Ascending aorta (tissue), 2 donors: Measurements from ENCODE around the gene RLF. TPM values are rescaled to one million over a fixed set of nuclear protein-coding genes. Genes with fewer than 3 reads are reported as not detected.

Experiments used
- DNase-seq, 2 donors: peaks; one replicate each; pipeline ENCODE4 v3.0.0-alpha.2; 2019; ENCODE audit warnings: low spot score in 2 of 2
- H3K27ac ChIP-seq, 2 donors: fragments of 200-600 bp; sonication (generic); one replicate each; pipeline ENCODE4 v1.5.1; 2016 to 2017; ENCODE audit warnings: mild to moderate bottlenecking in 1 of 2
- H3K27me3 ChIP-seq: fragments of 200-600 bp; sonication (generic); one replicate; pipeline ENCODE4 v1.5.1; 2017
- H3K36me3 ChIP-seq, 2 donors: fragments of 200-600 bp; sonication (generic); one replicate each; pipeline ENCODE4 v1.5.1; 2016
- H3K4me1 ChIP-seq, 2 donors: fragments of 200-600 bp; sonication (generic); one replicate each; pipeline ENCODE4 v1.5.1; 2016 to 2017; ENCODE audit warnings: mild to moderate bottlenecking in 1 of 2
- H3K4me3 ChIP-seq, 2 donors: fragments of 200-600 bp; sonication (generic); one replicate each; pipeline ENCODE4 v1.5.1; 2016 to 2017; ENCODE audit warnings: mild to moderate bottlenecking in 1 of 2
- H3K9me3 ChIP-seq, 2 donors: fragments of 200-600 bp; sonication (generic); one replicate each; pipeline ENCODE4 v1.5.1; 2016
- CTCF ChIP-seq, 3 experiments: fragments of 200-600 bp in 2 of 3; fragments of 450-650 bp in 1 of 3; sonication (generic) in 2 of 3; IDR thresholded peaks; one replicate each; pipeline ENCODE4 v1.5.1; 2016 to 2019; ENCODE audit warnings: antibody characterized with exemption in 3 of 3, mild to moderate bottlenecking in 1 of 3, moderate library complexity in 1 of 3
- intact Hi-C: fragments of 100-400 bp; cut with DNase I; formaldehyde crosslinking; loops from one replicate; pipeline ENCODE4 v1.15.1; 2023
- total RNA-seq: library from RNA; depleted of rRNA; stranded (reverse); fragments of >200 nt; gene quantifications from one replicate; pipeline ENCODE4 v1.1.0, GENCODE V29; 2016

RLF gene
- total RNA-seq, 1 donor from 2014 or later = 7.1 TPM

GRCh38 chr1:40143891-40144575 lies 17.2 kb upstream of the RLF start:
- TF ChIP-seq CTCF (IDR thresholded peaks at IDR 0.05) = peak; percentile 65 to 85 (median 73)
- intact Hi-C loops = loop anchor here (1.0 kb wide), 2 partner anchors 194 to 260 kb away; no protein-coding TSS in a partner anchor
- H3K27ac ChIP-seq = no peak overlapping the region
- no peaks in the 10 kb centered on the region for H3K27me3 ChIP-seq
- H3K4me3 ChIP-seq = no peak overlapping the region
- H3K4me1 ChIP-seq = no peaks in the 10 kb centered on the region
- H3K36me3 ChIP-seq = no peaks in the 10 kb centered on the region
- peak in 1 of 2 donors; percentile 79 for DNase-seq
- H3K9me3 ChIP-seq = no peaks in the 10 kb centered on the region

- Histone ChIP-seq H3K9me3 (no peaks in the 10 kb centered on the region), H3K4me3 (no peak overlapping the region), H3K27ac (no peak overlapping the region), H3K4me1 (peaks cover 0 to 3% of the 10 kb centered on the region in 2 donors), H3K27me3 (no peaks in the 10 kb centered on the region), H3K36me3 (no peaks in the 10 kb centered on the region)
- no peak for TF ChIP-seq CTCF (IDR thresholded peaks at IDR 0.05)
- intact Hi-C loops = no loop called here
- DNase-seq = no peak
Observed at GRCh38 chr1:40151457-40152079, 9.6 kb upstream of the RLF start.

- Histone ChIP-seq H3K27me3 (no peaks in the 10 kb centered on the region), H3K36me3 (no peaks in the 10 kb centered on the region), H3K4me1 (peaks cover 0 to 3% of the 10 kb centered on the region in 2 donors), H3K9me3 (no peaks in the 10 kb centered on the region), H3K27ac (no peak overlapping the region), H3K4me3 (no peak overlapping the region)
- peak; percentile 51 to 76 (median 65) for TF ChIP-seq CTCF (IDR thresholded peaks at IDR 0.05)
- intact Hi-C loops = loop anchor here (1.0 kb wide), 1 partner anchor 185 kb away; no protein-coding TSS in a partner anchor
- no peak for DNase-seq
Observed at GRCh38 chr1:40153073-40153770, 8.0 kb upstream of the RLF start.

GRCh38 chr1:40155135-40155534 lies 6.1 kb upstream of the RLF start:
- no peak overlapping the region for H3K4me3 ChIP-seq
- intact Hi-C loops = no loop called here

GRCh38 chr1:40155910-40156309 lies 5.3 kb upstream of the RLF start:
- Histone ChIP-seq H3K4me1 (peaks cover 0 to 3% of the 10 kb centered on the region in 2 donors), H3K27me3 (no peaks in the 10 kb centered on the region), H3K4me3 (no peak overlapping the region), H3K36me3 (no peaks in the 10 kb centered on the region), H3K9me3 (no peaks in the 10 kb centered on the region), H3K27ac (no peak overlapping the region)
- no peak for TF ChIP-seq CTCF (IDR thresholded peaks at IDR 0.05)
- intact Hi-C loops = no loop called here
- DNase-seq = no peak

More at GRCh38 chr1:40155135-40155534, 6.1 kb upstream of the RLF start:
- no peak for DNase-seq
- Histone ChIP-seq H3K36me3 (no peaks in the 10 kb centered on the region), H3K9me3 (no peaks in the 10 kb centered on the region), H3K27me3 (no peaks in the 10 kb centered on the region), H3K27ac (no peak overlapping the region), H3K4me1 (peaks cover 0 to 3% of the 10 kb centered on the region in 2 donors)
- TF ChIP-seq CTCF (IDR thresholded peaks at IDR 0.05) = no peak
